GM12878 (cell line): ENCODE data around the gene XPO5. TPM values are rescaled to one million over a fixed set of nuclear protein-coding genes. Genes with fewer than 3 reads are reported as not detected.

ENCODE experiments used
- ATAC-seq: fragments of 200-7000 bp; cut with Tn5 transposase; 3 replicates; pipeline ENCODE4 v1.9.1; 2020; ENCODE audit warnings: mild to moderate bottlenecking, moderate library complexity
- BruUV-seq: library from RNA; stranded (reverse); fragments of 400-500 nt; replicated peaks from 2 replicates; lab custom pipeline; 2021; lab: Mats Ljungman, UMichigan
- CTCF ChIA-PET: fragments of 300-600 bp; sonication (Branson Sonifier 250); formaldehyde crosslinking; extraction: SDS; loops from one replicate; lab custom pipeline; 2021; ENCODE audit warnings: inconsistent platforms; lab: Yijun Ruan, JAX
- POLR2A ChIA-PET: fragments of 350-600 bp; formaldehyde crosslinking; extraction: SDS; loops from one replicate; lab custom pipeline; 2021; ENCODE audit warnings: inconsistent platforms; lab: Charles Lee
- RAD21 ChIA-PET: fragments of 300-600 bp; sonication (Branson Sonifier 250); formaldehyde crosslinking; loops from one replicate; lab custom pipeline; 2023; ENCODE audit warnings: antibody characterized with exemption; ENCODE audit not compliant: unreplicated experiment; lab: Charles Lee
- SMC1A ChIA-PET: fragments of 300-600 bp; sonication (Branson Sonifier 250); formaldehyde crosslinking; loops from one replicate; lab custom pipeline; 2023; ENCODE audit not compliant: unreplicated experiment, uncharacterized antibody; lab: Charles Lee
- DNase-seq: peaks from one replicate; pipeline ENCODE4 v3.0.0-alpha.2; 2011; ENCODE audit warnings: low read depth, low spot score
- FAIRE-seq: peaks from 3 replicates; lab custom pipeline; 2011; peaks lifted over from hg19 to GRCh38; lab: Jason Lieb, UNC
- H2AFZ ChIP-seq: 2 replicates; pipeline ENCODE4 v1.6.0; 2011; ENCODE audit warnings: low read depth, low read length, control low read depth; ENCODE audit not compliant: control insufficient read depth
- H3K27ac ChIP-seq: 2 replicates; pipeline ENCODE4 v1.5.1; 2011; ENCODE audit warnings: control low read depth; ENCODE audit not compliant: control insufficient read depth, insufficient read depth
- H3K27me3 ChIP-seq, 2 experiments: replicated peaks in 1 of 2; 2 replicates each; pipeline versions ENCODE4 v1.6.0 to v1.6.1; 2011; ENCODE audit warnings: low read length in 1 of 2; ENCODE audit not compliant: control insufficient read depth in 2 of 2, insufficient read depth in 2 of 2
- H3K36me3 ChIP-seq, 2 experiments: 2 replicates each; pipeline ENCODE4 v1.5.1; 2011; ENCODE audit warnings: low read length in 1 of 2; ENCODE audit not compliant: control insufficient read depth in 2 of 2, insufficient read depth in 2 of 2
- H3K4me1 ChIP-seq: 2 replicates; pipeline ENCODE4 v1.6.1; 2011; ENCODE audit warnings: mild to moderate bottlenecking, low read length, moderate library complexity, mixed read lengths; ENCODE audit not compliant: control insufficient read depth, insufficient read depth
- H3K4me2 ChIP-seq: 2 replicates; pipeline ENCODE4 v1.6.0; 2011; ENCODE audit warnings: control low read depth; ENCODE audit not compliant: control insufficient read depth, insufficient read depth
- H3K4me3 ChIP-seq: fragments of 200-600 bp; sonication (generic); 2 replicates; pipeline ENCODE4 v1.5.1; 2016
- H3K79me2 ChIP-seq: 2 replicates; pipeline ENCODE4 v1.6.0; 2011; ENCODE audit warnings: low read length; ENCODE audit not compliant: control insufficient read depth, insufficient read depth
- H3K9ac ChIP-seq: 2 replicates; pipeline ENCODE4 v1.8.0; 2011; ENCODE audit warnings: low read length, control low read depth, mixed read lengths; ENCODE audit not compliant: control insufficient read depth, insufficient read depth
- H3K9me3 ChIP-seq: replicated peaks from 3 replicates; pipeline ENCODE4 v1.5.1; 2011; ENCODE audit warnings: mild to moderate bottlenecking, low read length; ENCODE audit not compliant: control insufficient read depth, insufficient read depth
- H4K20me1 ChIP-seq: 2 replicates; pipeline ENCODE4 v1.6.0; 2011; ENCODE audit not compliant: control insufficient read depth, insufficient read depth
- ATF2 ChIP-seq: IDR thresholded peaks from 2 replicates; pipeline ENCODE4 v1.6.1; 2012; ENCODE audit warnings: low read length, inconsistent platforms
- NKRF ChIP-seq: fragments of 450-650 bp; conservative IDR thresholded peaks from 2 replicates; pipeline ENCODE4 v1.6.1; 2017; ENCODE audit warnings: mild to moderate bottlenecking, moderate library complexity
- RELA ChIP-seq: fragments of 450-650 bp; IDR thresholded peaks from 2 replicates; pipeline ENCODE4 v1.8.0; 2014; ENCODE audit warnings: borderline replicate concordance; ENCODE audit not compliant: partially characterized antibody
- WGBS: methylation state at CpG from one replicate; pipeline ENCODE4 v1.1.6; 2016; ENCODE audit warnings: low lambda C conversion rate; ENCODE audit not compliant: insufficient replicate concordance, insufficient coverage; ENCODE audit errors: missing lambda C conversion rate; 5-methylcytosine and 5-hydroxymethylcytosine counted together
- in situ Hi-C: fragments of 300-500 bp; cut with MboI; formaldehyde crosslinking; loops from 9 replicates; pipeline ENCODE4 v1.14.3; 2018; ENCODE audit warnings: mixed read lengths
- intact Hi-C: fragments of 100-400 bp; cut with micrococcal nuclease; formaldehyde crosslinking; loops from one replicate; pipeline ENCODE4 v1.14.2; 2022; ENCODE audit not compliant: unreplicated experiment
- polyA plus RNA-seq, 11 experiments: library from polyadenylated mRNA; depleted of rRNA in 4 of 11; unstranded in 6 of 11; stranded (reverse) in 5 of 11; fragments of >200 nt; fragmentation: Nextera tagmentation in 4 of 11; fragmentation: Illumina TruSeq in 1 of 11; extraction: Ambion mirVana in 4 of 11; extraction: Trizol in 1 of 11; gene quantifications; 1 replicate in 1 of 11; 2 replicates in 10 of 11; pipeline versions ENCODE4 v1.2.1 to v1.2.3, GENCODE V29; 2011 to 2016; ENCODE audit warnings: inconsistent platforms in 2 of 11, missing spikeins in 2 of 11, low read depth in 1 of 11
- total RNA-seq, 4 experiments: library from RNA; depleted of rRNA in 3 of 4; stranded (reverse); fragments of >200 nt in 3 of 4; fragmentation: Illumina TruSeq in 1 of 4; extraction: Trizol in 1 of 4; gene quantifications; 2 replicates each; pipeline versions ENCODE4 v1.2.1 to v1.2.3, GENCODE V29; 2013 to 2021
- TF ChIP-seq, protein P1 (sequence below): fragments of 450-650 bp; IDR thresholded peaks from 2 replicates; pipeline ENCODE4 v1.6.1; 2017; ENCODE audit warnings: mild to moderate bottlenecking, moderate library complexity
- TF ChIP-seq, protein P2 (sequence below): fragments of 450-650 bp; formaldehyde crosslinking; IDR thresholded peaks from 2 replicates; pipeline ENCODE4 v1.4.0; 2020; ENCODE audit warnings: mild to moderate bottlenecking, moderate library complexity
- TF ChIP-seq, protein P3 (sequence below): fragments of 150-350 bp; IDR thresholded peaks from 2 replicates; pipeline ENCODE4 v1.6.1; 2016; ENCODE audit warnings: low read depth, low read length

Gene XPO5
- total and polyA plus RNA-seq, 10 of the 15 experiments (the other 5 are each of a cell fraction or from before 2014, with no cell fraction given): 11.3 to 76.0 (median 41.6) TPM

DNA sequence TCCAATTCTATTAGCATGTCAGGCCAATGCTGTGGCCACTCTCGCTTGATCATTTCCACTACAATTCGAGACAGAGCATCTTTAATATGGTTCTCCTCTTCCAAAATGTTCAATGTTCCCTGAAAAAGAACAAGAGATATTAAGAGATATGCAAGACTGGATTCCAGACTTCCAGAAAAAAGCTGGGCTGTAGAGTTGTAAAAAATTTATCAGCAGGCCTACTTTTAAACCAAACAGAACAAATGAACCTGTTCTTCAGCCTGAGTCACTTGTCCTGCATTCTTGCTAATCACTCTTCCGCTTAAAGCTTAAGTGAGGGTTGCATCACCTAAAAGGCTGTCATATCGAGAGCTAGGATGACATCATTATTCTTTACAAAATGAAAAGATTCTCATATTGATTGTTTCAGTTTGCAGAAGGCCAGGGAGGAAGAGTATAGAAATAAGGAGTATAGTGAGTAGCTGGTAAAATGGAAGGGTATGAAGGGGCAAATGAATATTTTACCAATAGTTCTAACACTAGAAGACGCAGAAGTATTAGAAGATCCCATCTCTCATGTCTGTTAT lies 4.9 kb downstream of the XPO5 start:
- FAIRE-seq (no peak), ATAC-seq (peak; percentile 43), DNase-seq (no peak)
- no peak overlapping the region; the same call in 1 of the 2 replicates for H3K27ac ChIP-seq
- H3K9me3 ChIP-seq: no peaks in the 10 kb centered on the region
- POLR2A ChIA-PET: interaction anchor here (0.5 to 1.1 kb wide), 6 partner anchors 26 to 642 kb away, joined by 3 to 4 read pairs (median 3); partner anchors contain the start of genes CNPY3 and CUL9
- no peaks in the 10 kb centered on the region for H3K27me3 ChIP-seq
- intact Hi-C loops (no loop called here), in situ Hi-C loops (no loop called here)
- CTCF ChIA-PET: interaction anchor here (1.3 to 1.8 kb wide), 2 partner anchors 15 to 26 kb away, joined by 3 to 4 read pairs; no protein-coding TSS in a partner anchor
- no TSS peak for BruUV-seq
- no peaks in the 10 kb centered on the region for H4K20me1 ChIP-seq
- peaks cover 29% of the 10 kb centered on the region for H3K79me2 ChIP-seq
- SMC1A ChIA-PET: interaction anchor here (0.8 to 1.3 kb wide), 6 partner anchors 8 to 52 kb away, joined by 3 read pairs; no protein-coding TSS in a partner anchor
- RAD21 ChIA-PET: interaction anchor here (0.5 to 1.2 kb wide), 2 partner anchors 29 to 999 kb away, joined by 3 to 4 read pairs; no protein-coding TSS in a partner anchor
- H3K4me3 ChIP-seq: no peak overlapping the region
- no peak overlapping the region for H3K9ac ChIP-seq
- H3K36me3 ChIP-seq: peaks cover 6 to 32% of the 10 kb centered on the region in 2 experiments
- no peak overlapping the region for H2AFZ ChIP-seq
- no peak overlapping the region for H3K4me2 ChIP-seq
- 60% methylated on average over 5 of the region's 5 CpGs for WGBS
- H3K4me1 ChIP-seq: no peaks in the 10 kb centered on the region; the same call in 1 of the 2 replicates
- TF ChIP-seq, protein P1, sequence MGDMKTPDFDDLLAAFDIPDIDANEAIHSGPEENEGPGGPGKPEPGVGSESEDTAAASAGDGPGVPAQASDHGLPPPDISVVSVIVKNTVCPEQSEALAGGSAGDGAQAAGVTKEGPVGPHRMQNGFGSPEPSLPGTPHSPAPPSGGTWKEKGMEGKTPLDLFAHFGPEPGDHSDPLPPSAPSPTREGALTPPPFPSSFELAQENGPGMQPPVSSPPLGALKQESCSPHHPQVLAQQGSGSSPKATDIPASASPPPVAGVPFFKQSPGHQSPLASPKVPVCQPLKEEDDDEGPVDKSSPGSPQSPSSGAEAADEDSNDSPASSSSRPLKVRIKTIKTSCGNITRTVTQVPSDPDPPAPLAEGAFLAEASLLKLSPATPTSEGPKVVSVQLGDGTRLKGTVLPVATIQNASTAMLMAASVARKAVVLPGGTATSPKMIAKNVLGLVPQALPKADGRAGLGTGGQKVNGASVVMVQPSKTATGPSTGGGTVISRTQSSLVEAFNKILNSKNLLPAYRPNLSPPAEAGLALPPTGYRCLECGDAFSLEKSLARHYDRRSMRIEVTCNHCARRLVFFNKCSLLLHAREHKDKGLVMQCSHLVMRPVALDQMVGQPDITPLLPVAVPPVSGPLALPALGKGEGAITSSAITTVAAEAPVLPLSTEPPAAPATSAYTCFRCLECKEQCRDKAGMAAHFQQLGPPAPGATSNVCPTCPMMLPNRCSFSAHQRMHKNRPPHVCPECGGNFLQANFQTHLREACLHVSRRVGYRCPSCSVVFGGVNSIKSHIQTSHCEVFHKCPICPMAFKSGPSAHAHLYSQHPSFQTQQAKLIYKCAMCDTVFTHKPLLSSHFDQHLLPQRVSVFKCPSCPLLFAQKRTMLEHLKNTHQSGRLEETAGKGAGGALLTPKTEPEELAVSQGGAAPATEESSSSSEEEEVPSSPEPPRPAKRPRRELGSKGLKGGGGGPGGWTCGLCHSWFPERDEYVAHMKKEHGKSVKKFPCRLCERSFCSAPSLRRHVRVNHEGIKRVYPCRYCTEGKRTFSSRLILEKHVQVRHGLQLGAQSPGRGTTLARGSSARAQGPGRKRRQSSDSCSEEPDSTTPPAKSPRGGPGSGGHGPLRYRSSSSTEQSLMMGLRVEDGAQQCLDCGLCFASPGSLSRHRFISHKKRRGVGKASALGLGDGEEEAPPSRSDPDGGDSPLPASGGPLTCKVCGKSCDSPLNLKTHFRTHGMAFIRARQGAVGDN: no peak
- TF ChIP-seq ATF2 (peak; percentile 97), RELA (no peak), NKRF (no peak)
- TF ChIP-seq, protein P2, sequence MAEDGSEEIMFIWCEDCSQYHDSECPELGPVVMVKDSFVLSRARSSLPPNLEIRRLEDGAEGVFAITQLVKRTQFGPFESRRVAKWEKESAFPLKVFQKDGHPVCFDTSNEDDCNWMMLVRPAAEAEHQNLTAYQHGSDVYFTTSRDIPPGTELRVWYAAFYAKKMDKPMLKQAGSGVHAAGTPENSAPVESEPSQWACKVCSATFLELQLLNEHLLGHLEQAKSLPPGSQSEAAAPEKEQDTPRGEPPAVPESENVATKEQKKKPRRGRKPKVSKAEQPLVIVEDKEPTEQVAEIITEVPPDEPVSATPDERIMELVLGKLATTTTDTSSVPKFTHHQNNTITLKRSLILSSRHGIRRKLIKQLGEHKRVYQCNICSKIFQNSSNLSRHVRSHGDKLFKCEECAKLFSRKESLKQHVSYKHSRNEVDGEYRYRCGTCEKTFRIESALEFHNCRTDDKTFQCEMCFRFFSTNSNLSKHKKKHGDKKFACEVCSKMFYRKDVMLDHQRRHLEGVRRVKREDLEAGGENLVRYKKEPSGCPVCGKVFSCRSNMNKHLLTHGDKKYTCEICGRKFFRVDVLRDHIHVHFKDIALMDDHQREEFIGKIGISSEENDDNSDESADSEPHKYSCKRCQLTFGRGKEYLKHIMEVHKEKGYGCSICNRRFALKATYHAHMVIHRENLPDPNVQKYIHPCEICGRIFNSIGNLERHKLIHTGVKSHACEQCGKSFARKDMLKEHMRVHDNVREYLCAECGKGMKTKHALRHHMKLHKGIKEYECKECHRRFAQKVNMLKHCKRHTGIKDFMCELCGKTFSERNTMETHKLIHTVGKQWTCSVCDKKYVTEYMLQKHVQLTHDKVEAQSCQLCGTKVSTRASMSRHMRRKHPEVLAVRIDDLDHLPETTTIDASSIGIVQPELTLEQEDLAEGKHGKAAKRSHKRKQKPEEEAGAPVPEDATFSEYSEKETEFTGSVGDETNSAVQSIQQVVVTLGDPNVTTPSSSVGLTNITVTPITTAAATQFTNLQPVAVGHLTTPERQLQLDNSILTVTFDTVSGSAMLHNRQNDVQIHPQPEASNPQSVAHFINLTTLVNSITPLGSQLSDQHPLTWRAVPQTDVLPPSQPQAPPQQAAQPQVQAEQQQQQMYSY (CRISPR knock-in tag): no peak
- TF ChIP-seq, protein P3, sequence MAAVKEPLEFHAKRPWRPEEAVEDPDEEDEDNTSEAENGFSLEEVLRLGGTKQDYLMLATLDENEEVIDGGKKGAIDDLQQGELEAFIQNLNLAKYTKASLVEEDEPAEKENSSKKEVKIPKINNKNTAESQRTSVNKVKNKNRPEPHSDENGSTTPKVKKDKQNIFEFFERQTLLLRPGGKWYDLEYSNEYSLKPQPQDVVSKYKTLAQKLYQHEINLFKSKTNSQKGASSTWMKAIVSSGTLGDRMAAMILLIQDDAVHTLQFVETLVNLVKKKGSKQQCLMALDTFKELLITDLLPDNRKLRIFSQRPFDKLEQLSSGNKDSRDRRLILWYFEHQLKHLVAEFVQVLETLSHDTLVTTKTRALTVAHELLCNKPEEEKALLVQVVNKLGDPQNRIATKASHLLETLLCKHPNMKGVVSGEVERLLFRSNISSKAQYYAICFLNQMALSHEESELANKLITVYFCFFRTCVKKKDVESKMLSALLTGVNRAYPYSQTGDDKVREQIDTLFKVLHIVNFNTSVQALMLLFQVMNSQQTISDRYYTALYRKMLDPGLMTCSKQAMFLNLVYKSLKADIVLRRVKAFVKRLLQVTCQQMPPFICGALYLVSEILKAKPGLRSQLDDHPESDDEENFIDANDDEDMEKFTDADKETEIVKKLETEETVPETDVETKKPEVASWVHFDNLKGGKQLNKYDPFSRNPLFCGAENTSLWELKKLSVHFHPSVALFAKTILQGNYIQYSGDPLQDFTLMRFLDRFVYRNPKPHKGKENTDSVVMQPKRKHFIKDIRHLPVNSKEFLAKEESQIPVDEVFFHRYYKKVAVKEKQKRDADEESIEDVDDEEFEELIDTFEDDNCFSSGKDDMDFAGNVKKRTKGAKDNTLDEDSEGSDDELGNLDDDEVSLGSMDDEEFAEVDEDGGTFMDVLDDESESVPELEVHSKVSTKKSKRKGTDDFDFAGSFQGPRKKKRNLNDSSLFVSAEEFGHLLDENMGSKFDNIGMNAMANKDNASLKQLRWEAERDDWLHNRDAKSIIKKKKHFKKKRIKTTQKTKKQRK: no peak
